Measurements from ENCODE around the gene PPARD.
"Not testable (repeated sequence)": the region's sequence is repeated elsewhere in the genome, so short reads cannot be mapped to it uniquely, and the experiment has no call there.

The PPARD gene

DNA sequence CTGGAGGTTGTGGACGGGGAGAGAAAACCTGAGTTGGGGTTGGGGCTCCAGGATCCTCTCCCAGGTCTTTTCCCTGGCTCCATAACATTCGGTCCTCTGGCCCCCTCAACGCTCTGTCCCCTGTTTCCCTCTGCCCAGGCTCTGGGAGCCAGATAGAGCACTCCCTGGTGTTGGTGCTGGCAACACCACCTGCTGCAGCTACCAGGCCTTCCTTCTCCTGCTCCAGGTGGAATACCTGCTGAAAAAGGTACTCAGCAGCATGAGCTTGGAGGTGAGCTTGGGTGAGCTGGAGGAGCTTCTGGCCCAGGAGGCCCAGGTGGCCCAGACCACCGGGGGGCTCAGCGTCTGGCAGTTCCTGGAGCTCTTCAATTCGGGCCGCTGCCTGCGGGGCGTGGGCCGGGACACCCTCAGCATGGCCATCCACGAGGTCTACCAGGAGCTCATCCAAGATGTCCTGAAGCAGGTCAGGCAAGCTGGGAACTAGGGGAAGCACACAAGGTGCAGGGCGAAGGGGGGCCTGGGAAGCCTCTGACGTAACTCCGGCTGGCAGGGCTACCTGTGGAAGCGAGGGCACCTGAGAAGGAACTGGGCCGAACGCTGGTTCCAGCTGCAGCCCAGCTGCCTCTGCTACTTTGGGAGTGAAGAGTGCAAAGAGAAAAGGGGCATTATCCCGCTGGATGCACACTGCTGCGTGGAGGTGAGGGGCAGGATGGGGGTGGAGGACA, 30.1 kb upstream of the PPARD start:
- no peak for DNase-seq

DNA sequence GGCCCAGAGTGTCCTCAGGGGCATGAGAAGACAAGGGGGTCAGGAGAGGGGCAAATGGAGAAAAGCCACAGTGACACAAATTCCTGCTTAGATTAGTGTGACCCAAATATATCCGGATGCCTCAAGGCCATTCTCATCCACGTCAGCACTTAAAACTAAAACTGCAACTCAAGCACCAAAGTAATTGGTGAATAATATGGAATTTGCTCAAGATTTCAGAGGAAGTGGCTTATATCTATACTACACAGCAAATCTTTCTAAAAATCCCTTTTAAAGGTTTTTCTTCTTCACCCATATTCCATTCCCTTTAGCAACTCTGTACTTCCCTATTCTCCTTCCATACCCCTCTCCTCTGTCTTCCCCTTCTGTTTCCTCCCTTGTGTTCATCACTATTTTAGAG, 29.6 kb upstream of the PPARD start:
- no peak for DNase-seq

DNA sequence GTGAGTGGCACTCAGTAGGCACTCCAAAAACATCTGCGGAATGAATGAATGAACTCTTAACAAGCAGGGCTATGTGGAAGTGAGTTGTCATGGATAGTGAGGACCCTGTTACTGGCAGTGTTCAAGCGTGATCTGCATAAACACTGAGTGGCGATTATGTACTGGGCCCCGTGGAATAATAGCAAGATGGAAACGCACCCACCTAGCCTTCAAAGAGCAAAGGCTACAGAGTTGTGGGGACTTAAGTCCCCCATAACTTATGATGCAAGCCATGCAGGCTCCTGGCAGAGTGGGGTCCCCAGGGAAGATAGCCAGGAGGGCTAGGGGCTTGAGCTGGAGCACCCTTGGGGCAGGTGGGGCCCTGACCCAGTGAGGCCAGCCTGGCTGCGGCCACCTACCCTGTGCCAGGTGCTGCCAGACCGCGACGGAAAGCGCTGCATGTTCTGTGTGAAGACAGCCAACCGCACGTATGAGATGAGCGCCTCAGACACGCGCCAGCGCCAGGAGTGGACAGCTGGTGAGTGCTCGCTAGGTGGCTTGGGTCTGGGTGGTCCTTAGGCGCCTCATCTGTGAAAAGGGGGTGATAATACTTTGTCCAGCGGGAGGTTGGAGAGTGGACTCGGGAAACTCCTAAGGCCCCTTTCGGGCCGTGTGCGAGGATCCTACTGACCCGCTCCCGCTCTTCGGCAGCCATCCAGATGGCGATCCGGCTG, 24.7 kb upstream of the PPARD start:
- no peak for DNase-seq

DNA sequence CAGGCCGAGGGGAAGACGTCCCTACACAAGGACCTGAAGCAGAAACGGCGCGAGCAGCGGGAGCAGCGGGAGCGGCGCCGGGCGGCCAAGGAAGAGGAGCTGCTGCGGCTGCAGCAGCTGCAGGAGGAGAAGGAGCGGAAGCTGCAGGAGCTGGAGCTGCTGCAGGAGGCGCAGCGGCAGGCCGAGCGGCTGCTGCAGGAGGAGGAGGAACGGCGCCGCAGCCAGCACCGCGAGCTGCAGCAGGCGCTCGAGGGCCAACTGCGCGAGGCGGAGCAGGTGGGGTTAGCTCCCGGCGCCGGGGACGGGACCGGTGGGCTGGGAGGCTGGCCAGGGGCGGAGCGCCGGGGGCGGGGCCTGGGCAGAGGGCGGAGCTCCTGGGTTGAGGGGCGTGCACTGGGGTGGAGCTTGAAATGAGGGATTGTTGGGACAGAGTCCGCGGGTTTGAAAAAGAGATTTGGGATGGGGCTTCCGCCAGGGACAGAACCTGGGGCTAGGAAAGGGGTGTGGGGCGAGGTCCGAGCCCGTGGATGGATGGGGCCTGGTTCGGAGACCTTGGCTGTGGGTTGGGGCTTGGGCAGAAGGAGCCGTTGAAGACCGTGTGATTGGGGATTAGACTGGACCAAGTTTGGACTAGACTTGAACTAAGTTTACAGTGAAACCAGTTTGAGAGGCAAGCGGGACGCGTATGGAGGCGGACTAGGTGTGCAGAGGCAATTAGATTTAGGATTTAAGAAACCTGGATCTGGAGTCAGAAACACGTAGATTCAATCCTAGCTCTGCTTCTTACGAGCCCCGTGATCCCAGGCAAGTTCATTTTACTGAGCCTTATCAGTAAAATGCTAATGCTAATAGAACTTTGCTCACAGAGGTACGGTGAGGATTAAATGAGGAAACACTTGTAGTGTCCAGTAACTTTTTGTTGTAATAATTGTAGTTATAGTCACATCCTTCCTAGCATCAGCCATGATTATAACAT, 23.9 kb upstream of the PPARD start:
- DNase-seq, result no peak

DNA sequence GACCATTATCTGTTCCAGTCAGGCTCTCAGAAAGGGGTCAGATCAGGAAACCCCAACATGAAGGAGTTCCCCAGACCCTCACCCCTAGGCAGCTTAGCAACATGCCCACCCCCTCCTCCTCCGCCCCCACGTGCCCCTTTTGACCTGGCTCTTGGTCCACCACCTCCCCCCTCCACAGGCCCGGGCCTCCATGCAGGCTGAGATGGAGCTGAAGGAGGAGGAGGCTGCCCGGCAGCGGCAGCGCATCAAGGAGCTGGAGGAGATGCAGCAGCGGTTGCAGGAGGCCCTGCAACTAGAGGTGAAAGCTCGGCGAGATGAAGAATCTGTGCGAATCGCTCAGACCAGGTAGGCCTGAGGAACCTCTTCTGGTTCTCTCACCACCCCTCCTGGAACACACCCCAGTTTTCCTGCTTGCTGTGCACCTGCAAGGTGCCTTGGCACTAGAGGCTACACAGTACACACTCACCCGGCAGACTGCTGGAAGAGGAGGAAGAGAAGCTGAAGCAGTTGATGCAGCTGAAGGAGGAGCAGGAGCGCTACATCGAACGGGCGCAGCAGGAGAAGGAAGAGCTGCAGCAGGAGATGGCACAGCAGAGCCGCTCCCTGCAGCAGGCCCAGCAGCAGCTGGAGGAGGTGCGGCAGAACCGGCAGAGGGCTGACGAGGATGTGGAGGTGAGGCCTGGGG, 22.9 kb upstream of the PPARD start:
- no peak for DNase-seq

DNA sequence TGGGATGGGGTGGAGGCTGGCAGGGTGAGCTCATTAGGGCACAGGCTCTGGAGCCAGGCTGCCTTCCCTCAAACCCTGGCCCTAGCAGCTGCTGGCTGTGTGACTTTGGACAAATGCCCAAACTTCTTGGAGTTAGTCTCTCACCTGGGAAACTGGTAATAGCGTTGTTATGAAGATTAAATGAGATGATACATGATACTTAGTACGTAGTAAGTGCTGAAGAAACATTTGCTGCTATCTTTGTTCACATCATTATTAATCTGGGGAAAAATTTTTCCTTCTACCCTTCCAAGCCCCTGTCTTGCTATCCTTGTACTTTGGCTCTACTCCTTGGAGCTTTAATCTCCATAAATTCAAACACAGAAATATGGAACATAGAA, 22.3 kb upstream of the PPARD start:
- DNase-seq, result no peak

DNA sequence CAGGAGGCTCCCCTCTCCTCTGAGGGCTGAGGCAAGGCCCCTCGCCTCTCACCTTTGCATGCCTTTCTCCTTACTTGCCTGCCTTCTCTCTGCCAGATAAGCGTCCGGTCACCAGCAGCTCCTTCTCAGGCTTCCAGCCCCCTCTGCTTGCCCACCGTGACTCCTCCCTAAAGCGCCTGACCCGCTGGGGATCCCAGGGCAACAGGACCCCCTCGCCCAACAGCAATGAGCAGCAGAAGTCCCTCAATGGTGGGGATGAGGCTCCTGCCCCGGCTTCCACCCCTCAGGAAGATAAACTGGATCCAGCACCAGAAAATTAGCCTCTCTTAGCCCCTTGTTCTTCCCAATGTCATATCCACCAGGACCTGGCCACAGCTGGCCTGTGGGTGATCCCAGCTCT, 21.3 kb upstream of the PPARD start:
- DNase-seq, result no peak

DNA sequence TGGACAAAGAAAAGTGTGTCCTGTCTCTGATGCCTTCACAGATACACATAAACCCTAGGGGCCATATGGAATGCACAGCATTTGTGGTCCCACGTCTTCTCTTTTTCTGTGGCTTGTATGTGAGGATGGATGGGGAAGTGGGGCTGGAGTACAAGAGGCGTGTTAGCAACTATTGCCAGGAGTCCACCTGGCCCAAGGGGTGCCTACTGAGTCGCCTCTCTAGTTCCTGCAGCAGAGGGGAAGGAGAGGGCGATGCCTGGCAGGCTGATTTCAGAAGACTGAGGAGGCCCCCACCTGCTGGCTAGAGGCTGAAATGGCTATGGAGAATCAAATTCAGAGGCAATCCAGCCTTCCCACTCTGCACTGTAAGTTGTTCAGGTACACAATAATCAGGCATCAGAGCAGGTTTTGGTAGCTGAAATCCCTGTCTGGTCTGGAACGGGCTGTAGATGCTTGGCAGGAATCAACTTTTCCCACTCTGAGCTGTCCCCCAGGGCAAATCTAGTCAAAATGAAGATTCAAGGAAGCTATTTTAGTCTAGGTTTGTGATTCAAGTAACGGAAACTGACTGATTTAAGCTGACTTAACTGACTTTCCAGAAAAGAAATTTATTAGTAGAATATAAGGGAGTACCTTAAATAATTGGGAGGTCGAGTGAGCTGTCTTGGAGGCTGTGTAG, 14.9 kb upstream of the PPARD start:
- DNase-seq, result peak in 4 of 5 experiments; percentile 57 to 81 (median 64)

DNA sequence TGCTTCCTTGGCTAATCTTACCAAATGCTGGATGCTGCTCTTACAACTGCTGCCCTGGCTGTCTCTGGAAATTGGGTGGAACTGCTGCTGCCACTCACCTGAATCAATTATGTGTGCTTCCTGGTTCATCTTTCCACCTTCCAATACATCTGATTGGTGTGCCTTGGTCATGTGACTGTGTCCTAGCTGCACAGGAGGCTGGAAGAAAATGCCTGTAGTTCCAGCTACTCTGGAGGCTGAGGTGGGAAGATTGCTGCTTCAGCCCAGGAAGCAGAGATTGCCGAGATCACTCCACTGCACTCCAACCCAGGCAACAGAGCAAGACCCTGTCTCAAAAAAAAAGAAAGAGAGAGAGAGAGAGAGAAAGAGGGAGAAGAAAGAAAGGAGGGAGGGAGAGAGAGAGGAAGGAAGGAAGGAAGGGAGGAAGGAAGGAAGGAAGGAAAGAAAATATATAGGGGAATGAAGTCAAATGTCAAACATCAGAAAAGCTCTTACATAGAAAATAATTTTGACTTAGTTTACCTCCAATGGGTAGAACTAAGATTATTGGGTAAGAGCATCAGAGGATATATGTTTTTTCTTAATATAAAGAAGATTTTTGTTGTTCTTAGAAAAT, 14.1 kb upstream of the PPARD start:
- no peak for DNase-seq

DNA sequence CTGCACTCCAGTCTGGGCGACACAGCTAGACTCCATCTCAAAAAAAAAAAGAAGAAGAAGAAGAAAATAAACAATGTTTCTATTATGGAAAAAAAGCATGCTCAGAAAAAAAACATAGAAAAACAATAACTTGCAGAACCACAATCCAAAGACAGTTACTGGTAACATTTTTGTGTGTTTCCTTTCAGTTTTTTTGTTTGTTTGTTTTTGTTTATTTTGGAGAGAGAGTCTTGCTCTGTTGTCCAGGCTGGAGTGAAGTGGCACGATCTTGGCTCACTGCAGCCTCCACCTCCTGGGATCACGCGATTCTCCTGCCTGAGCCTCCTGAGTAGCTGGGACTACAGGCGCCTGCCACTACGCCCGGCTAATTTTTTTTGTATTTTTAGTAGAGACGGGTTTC, 13.4 kb upstream of the PPARD start:
- DNase-seq, result not testable (repeated sequence)

DNA sequence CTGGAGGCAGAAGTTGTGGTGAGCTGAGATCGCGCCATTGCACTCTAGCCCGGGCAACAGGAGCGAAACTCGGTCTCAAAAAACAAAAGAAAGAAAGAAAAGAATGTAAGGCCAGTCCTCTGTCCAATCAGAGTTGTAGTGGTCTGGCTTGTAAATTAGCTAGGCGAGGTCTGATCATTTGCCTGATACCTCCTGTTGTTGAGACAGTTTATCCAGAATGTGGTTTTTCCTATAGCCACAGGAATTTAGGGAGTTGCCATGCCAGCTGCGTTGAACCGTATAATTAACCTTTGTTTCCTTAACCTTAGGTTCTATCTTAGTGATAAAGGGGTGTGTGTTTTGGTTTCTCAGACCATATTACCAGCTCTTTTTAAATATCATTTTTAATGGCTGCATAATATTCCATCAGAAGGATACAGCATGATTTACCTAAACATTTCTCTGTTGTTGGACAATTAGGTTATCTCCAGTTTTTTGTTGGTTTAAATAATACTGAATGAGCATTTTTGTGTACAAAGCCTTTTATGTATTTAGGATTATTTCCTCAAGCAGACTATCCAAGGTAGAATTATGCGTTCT, 11.7 kb upstream of the PPARD start:
- no peak for DNase-seq

DNA sequence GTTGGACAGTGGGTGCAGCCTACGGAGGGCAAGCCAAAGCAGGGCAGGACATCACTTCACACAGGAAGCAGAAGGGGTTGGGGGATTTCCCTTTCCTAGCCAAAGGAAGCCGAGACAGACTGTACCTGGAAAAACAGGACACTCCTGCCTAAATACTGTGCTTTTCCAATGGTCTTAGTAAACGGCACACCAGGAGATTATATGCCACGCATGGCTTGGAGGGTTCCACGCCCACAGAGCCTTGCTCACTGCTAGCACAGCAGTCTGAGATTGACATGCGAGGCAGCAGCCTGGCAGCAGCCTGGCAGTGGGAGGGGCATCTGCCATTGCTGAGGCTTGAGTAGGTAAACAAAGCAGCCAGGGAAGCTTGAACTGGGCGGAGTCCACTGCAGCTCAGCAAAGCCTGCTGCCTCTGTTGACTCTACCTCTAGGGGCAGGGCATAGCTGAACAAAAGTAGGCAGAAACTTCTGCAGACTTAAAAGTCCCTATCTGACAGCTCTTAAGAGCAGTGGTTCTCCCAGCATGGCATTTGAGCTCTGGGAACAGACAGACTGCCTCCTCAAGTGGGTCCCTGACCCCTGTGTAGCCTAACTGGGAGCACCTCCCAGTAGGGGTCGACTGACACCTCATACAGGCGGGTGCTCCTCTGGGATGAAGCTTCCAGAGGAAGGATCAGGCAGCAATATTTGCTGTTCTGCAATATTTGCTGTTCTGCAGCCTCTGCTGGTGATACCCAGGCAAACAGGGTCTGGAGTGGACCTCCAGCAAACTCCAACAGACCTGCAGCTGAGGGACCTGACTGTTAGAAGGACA, 10.1 kb upstream of the PPARD start:
- DNase-seq, result peak; percentile 22 to 93 (median 49)

DNA sequence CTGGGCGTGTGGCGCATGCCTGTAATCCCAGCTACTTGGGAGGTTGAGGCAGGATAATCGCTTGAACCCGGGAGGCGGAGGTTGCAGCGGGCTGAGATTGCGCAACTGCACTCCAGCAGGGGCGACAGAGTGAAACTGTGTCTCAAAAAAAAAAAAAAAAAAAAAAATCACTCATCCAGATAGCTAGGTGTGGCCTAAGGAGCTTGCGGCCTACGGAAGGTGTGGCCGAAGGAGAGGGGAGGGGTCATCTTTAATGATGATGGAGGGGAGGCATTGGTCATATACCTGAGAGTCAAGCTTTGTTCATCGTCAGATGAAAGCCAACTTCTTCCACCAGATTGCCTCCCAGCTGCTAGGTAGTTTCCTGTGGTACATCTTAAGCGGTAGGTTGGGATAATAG, 801 bp upstream of the PPARD start:
- no peak for DNase-seq

DNA sequence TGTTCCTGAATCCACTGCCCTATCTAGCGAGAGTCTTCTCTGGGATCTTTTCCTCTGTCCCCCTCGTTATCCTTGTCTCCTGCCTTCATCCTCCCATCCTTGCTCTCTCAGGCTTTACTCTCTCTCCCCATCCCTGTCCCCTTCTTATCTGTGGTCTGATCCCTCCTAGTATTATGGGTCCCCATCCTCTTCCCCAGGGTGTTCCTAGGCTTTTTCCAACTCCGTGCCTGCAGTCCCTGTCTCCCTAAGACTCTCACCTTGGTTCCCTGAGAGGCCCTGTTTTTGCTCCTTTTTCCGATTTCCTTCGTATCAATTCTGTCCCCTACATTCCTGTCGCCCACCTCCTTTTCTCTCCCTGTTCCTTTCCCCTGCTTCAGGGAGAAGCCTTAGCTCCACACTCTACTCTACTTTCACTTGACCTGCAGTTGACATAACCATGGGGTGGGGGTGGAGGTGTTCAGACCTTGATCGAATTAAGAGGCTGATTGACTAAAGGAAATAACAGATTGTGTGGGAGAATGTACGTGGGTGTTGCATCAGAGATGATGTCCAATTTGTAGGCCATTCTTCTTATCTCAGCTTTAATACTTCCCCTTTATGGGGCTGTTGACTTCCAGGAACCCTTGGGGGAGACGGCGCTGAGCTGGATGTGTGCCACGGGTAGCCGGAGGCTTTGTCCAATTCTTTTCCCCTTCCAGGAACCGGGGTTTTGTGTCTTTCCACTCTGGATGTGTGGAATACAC, 905 bp downstream of the PPARD start:
- peak in 1 of 5 experiments; percentile 39 for DNase-seq

DNA sequence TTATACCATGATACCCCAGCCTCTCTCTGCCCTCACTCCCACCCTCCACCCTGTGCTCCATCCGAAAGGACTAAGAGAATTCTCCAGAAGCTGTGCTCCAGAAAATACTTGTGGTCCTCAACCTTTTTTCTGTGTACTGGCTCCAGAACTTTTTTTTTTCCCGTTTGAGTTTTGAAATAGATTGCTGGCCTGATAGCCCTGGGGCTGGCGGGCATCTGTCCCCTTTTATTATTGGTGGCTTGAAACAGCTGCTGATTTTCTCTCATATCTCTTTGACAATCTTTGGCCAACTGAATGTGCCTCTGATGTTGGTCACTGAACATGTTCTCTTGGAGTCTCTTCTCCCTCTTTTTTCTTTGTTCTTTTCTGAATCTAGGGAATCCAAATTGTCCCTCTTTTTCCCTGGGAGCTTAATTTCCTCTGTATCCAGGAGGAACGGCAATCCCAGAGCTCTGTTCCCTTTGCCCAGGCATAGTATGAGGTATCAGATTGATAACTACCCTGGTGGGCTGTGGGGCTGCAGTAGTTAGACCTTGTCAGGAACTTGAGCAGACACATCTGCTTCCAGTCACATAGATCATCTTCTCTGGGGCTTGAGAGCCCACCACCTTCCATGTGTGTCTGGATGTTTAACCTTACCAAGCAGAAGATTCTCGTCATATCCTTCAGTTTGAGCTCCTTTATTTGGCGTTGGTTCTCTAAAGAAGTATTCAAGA, 1.6 kb downstream of the PPARD start:
- no peak for DNase-seq

DNA sequence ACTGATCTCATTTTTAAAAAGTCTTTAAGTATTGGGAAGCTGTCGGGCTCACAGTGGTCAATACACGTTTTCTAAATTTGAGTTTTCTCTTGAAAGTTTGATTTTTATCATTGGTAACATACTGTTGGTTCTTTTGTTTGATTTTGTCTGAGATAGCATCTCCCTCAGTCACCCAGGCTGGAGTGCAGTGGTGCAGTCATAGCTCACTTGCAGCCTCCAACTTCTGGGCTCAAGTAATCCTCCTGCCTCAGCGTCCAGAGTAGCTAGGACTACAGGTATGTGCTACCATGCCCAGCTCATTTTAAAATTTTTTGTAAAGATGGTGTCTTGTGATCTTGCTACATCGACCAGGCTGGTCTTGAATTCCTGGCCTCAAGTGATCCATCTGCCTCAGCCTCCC, 9.1 kb downstream of the PPARD start:
- peak in 1 of 5 experiments; percentile 70 for DNase-seq

DNA sequence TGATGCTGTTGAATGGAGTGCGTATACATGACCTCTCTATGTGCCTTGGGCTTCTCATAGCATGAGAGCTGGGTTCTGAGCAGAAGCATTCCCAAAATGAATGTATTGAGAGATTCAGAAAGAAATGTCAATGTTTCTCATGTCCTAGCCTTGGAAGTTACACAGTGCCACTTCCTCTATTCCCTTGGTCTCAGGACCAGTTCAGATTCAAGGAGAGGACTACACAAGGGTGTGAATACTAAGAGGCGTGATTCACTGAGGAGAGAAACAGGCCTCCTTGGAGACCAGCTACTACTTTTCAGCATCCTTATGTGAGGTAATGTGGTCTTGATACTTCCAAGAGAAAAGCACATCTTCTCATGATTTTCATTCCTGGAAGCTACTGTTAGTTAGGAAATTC, 10.4 kb downstream of the PPARD start:
- no peak for DNase-seq

DNA sequence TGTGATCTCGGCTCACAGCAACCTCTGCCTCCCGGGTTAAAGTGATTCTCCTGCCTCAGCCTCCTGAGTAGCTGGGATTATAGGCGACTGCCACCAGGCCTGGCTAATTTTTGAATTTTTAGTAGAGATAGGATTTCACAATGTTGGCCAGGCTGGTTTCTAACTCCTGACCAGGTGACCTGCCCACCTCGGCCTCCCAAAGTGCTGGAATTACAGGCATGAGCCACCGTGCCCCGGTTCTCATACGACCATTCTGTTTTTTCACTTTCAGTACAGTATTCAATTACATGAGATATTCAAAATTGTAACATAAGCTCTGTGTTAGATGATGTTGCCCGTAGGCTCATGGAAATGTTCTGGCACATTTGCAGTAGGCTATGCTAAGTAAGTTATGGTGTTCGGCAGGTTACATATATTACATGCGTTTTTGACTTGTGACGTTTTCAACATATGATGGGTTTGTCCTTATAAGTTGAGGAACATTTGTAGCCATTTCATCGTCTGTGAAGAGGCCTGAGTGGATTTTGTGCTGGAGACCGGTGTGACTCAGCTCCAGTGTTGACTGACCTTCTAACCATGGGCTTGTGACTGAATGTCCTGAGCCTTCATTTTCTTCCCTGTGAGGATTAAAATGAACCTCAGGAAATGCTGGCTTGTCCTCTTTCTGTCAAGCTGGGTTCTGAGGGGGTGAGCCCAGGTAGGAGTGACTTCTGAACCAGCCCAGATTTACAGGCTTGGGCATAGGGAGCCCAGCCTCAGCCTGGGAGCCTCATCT, 12.2 kb downstream of the PPARD start:
- no peak for DNase-seq

Measured in T-helper 2 cell (primary cell).